K562 (cell line): ENCODE data around the gene XPOT. TPM values are rescaled to one million over a fixed set of nuclear protein-coding genes. Genes with fewer than 3 reads are reported as not detected.

Experiments used
- ATAC-seq: fragments of 200-7000 bp; cut with Tn5 transposase; 3 replicates; pipeline ENCODE4 v1.9.1; 2020; ENCODE audit warnings: moderate library complexity
- BruUV-seq: library from RNA; stranded (reverse); fragments of 400-500 nt; replicated peaks from 2 replicates; lab custom pipeline; 2021; lab: Mats Ljungman, UMichigan
- CTCF ChIA-PET: fragments of 300-600 bp; formaldehyde crosslinking; extraction: SDS; loops from one replicate; lab custom pipeline; 2021; ENCODE audit warnings: low intra/inter-chr PET ratio; lab: Yijun Ruan, JAX
- POLR2A ChIA-PET: fragments of 300-600, 350-650 bp; sonication (Branson Sonifier 250); formaldehyde crosslinking; extraction: SDS; loops from one replicate; lab custom pipeline; 2021; ENCODE audit warnings: antibody characterized with exemption, inconsistent platforms; lab: Yijun Ruan, JAX
- DNase-seq, 4 experiments: peaks; one replicate each; pipeline versions ENCODE4 v3.0.0 to v3.0.0-alpha.2; 2011 to 2018; ENCODE audit warnings: low spot score in 3 of 4, mixed read lengths in 3 of 4; ENCODE audit errors: extremely low read depth in 1 of 4
- FAIRE-seq: peaks from 2 replicates; lab custom pipeline; 2011; peaks lifted over from hg19 to GRCh38; lab: Jason Lieb, UNC
- H2AFZ ChIP-seq: 2 replicates; pipeline ENCODE4 v1.6.0; 2011; ENCODE audit warnings: low read depth, low read length, control low read depth, inconsistent platforms
- H3K27ac ChIP-seq: fragments of 200-600 bp; 3 replicates; pipeline ENCODE4 v1.8.0; 2011; ENCODE audit warnings: low read depth, mild to moderate bottlenecking, control low read depth, inconsistent platforms, low read length, moderate library complexity, mixed read lengths; ENCODE audit errors: extremely low read depth
- H3K27me3 ChIP-seq, 2 experiments: fragments of 300-600 bp in 1 of 2; 2 replicates in 1 of 2; 3 replicates in 1 of 2; pipeline versions ENCODE4 v1.6.0 to v1.8.0; 2011; ENCODE audit warnings: inconsistent platforms in 2 of 2, low read length in 2 of 2, mild to moderate bottlenecking in 1 of 2, mixed read lengths in 1 of 2, moderate library complexity in 1 of 2; ENCODE audit not compliant: control insufficient read depth in 2 of 2, insufficient read depth in 2 of 2
- H3K36me3 ChIP-seq: fragments of 300-600 bp; 3 replicates; pipeline ENCODE4 v1.8.0; 2011; ENCODE audit warnings: mild to moderate bottlenecking, low read length, inconsistent platforms; ENCODE audit not compliant: control insufficient read depth, insufficient read depth
- H3K4me1 ChIP-seq, 2 experiments: fragments of 200-600 bp in 1 of 2; replicated peaks in 1 of 2; 2 replicates in 1 of 2; 3 replicates in 1 of 2; pipeline versions ENCODE4 v1.5.1 to v1.8.0; 2011; ENCODE audit warnings: inconsistent platforms in 2 of 2, low read length in 2 of 2, mild to moderate bottlenecking in 1 of 2, mixed read lengths in 1 of 2, moderate library complexity in 1 of 2; ENCODE audit not compliant: control insufficient read depth in 2 of 2, insufficient read depth in 2 of 2
- H3K4me2 ChIP-seq: 2 replicates; pipeline ENCODE4 v1.6.1; 2011; ENCODE audit warnings: low read length, control low read depth, inconsistent platforms, mixed read lengths; ENCODE audit not compliant: insufficient read depth
- H3K4me3 ChIP-seq: fragments of 200-600 bp; sonication (generic), shearing (Covaris generic); 2 replicates; pipeline ENCODE4 v1.5.1; 2016; ENCODE audit warnings: control low read depth, inconsistent platforms
- H3K79me2 ChIP-seq: fragments of 200-600 bp; 3 replicates; pipeline ENCODE4 v1.8.0; 2011; ENCODE audit warnings: low read length, inconsistent platforms; ENCODE audit not compliant: control insufficient read depth, insufficient read depth
- H3K9ac ChIP-seq, 2 experiments: 2 replicates each; pipeline versions ENCODE4 v1.6.0 to v1.6.1; 2011; ENCODE audit warnings: low read depth in 2 of 2, low read length in 2 of 2, control low read depth in 1 of 2, inconsistent platforms in 1 of 2, mild to moderate bottlenecking in 1 of 2, mixed read lengths in 1 of 2; ENCODE audit not compliant: insufficient read depth in 1 of 2
- H3K9me1 ChIP-seq: one replicate; pipeline ENCODE4 v1.6.0; 2011; ENCODE audit warnings: inconsistent platforms, mild to moderate bottlenecking, low read length, moderate library complexity; ENCODE audit not compliant: control insufficient read depth, insufficient read depth
- H3K9me3 ChIP-seq: replicated peaks from 2 replicates; pipeline ENCODE4 v1.5.1; 2011; ENCODE audit warnings: low read depth, low read length, inconsistent platforms; ENCODE audit not compliant: control insufficient read depth, insufficient read depth
- H4K20me1 ChIP-seq: replicated peaks from 2 replicates; pipeline ENCODE4 v1.6.1; 2011; ENCODE audit warnings: low read length, inconsistent platforms, mixed read lengths; ENCODE audit not compliant: control insufficient read depth, insufficient read depth
- CBFA2T2 ChIP-seq: fragments of 450-650 bp; conservative IDR thresholded peaks from 2 replicates; pipeline ENCODE4 v1.6.1; 2017; ENCODE audit warnings: mild to moderate bottlenecking
- CREB5 ChIP-seq: fragments of 250-450 bp; sonication (Bioruptor Pico); IDR thresholded peaks from 2 replicates; pipeline ENCODE4 v1.5.0; 2020; ENCODE audit warnings: mild to moderate bottlenecking
- CREM ChIP-seq: IDR thresholded peaks from 2 replicates; pipeline ENCODE4 v1.6.1; 2014; ENCODE audit warnings: antibody characterized with exemption, low read depth
- E2F1 ChIP-seq: sonication (generic); formaldehyde crosslinking; IDR thresholded peaks from 2 replicates; pipeline ENCODE4 v1.8.1; 2023; ENCODE audit warnings: mild to moderate bottlenecking, missing genetic modification reagents, moderate library complexity
- EWSR1 ChIP-seq: fragments of 450-650 bp; IDR thresholded peaks from 2 replicates; pipeline ENCODE4 v1.6.1; 2018; ENCODE audit warnings: borderline replicate concordance, mild to moderate bottlenecking, low read depth, moderate library complexity; ENCODE audit not compliant: partially characterized antibody
- MIER1 ChIP-seq: fragments of 450-650 bp; IDR thresholded peaks from 2 replicates; pipeline ENCODE4 v1.6.1; 2016; ENCODE audit warnings: antibody characterized with exemption, mild to moderate bottlenecking, low read depth
- NFXL1 ChIP-seq: fragments of 450-650 bp; formaldehyde crosslinking; IDR thresholded peaks from 2 replicates; pipeline ENCODE4 v1.4.0; 2021; ENCODE audit warnings: mild to moderate bottlenecking
- POLR2AphosphoS2 ChIP-seq: IDR thresholded peaks from 2 replicates; pipeline ENCODE4 v1.6.1; 2012; ENCODE audit warnings: low read length, improper control_type of control experiment
- POLR2B ChIP-seq: fragments of 450-650 bp; IDR thresholded peaks from 2 replicates; pipeline ENCODE4 v1.6.1; 2018; ENCODE audit warnings: low read depth; ENCODE audit not compliant: partially characterized antibody
- UBTF ChIP-seq, 2 experiments: IDR thresholded peaks; 2 replicates each; pipeline ENCODE4 v1.6.1; 2012; ENCODE audit warnings: improper control_type of control experiment in 2 of 2, low read depth in 2 of 2, low read length in 2 of 2, borderline replicate concordance in 1 of 2
- ZNF239 ChIP-seq: fragments of 250-450 bp; sonication (Bioruptor Pico); IDR thresholded peaks from 2 replicates; pipeline ENCODE4 v1.4.0; 2020; ENCODE audit warnings: mild to moderate bottlenecking
- WGBS: fragments of 100-300 bp; shearing (Covaris generic); methylation state at CpG from one replicate; pipeline ENCODE4 v1.1.6; 2016; ENCODE audit warnings: low coverage, mixed read lengths; ENCODE audit not compliant: insufficient coverage; ENCODE audit errors: missing lambda C conversion rate; 5-methylcytosine and 5-hydroxymethylcytosine counted together
- in situ Hi-C: fragments of 300-500 bp; cut with MboI; formaldehyde crosslinking; loops from 4 replicates; pipeline ENCODE4 v1.15.0; 2018; ENCODE audit warnings: inconsistent platforms, mixed read lengths
- intact Hi-C: fragments of 100-400 bp; cut with micrococcal nuclease; formaldehyde crosslinking; loops from 2 replicates; pipeline ENCODE4 v1.14.2; 2022
- polyA plus RNA-seq, 8 experiments: library from polyadenylated mRNA; depleted of rRNA in 4 of 8; stranded (reverse) in 5 of 8; unstranded in 3 of 8; fragments of >200 nt; fragmentation: Nextera tagmentation in 2 of 8; fragmentation: Illumina TruSeq in 1 of 8; extraction: Ambion mirVana in 2 of 8; extraction: Trizol in 1 of 8; gene quantifications; 2 replicates each; pipeline versions ENCODE4 v1.2.1 to v1.2.3, GENCODE V29; 2011 to 2014; ENCODE audit warnings: inconsistent platforms in 1 of 8, missing spikeins in 1 of 8
- total RNA-seq, 7 experiments: library from RNA; depleted of rRNA in 6 of 7; stranded (reverse); fragments of >200 nt in 6 of 7; fragmentation: Illumina TruSeq in 2 of 7; extraction: Trizol in 2 of 7; gene quantifications; 2 replicates each; pipeline versions ENCODE4 v1.2.1 to v1.2.3, GENCODE V29; 2011 to 2021; ENCODE audit warnings: low replicate concordance in 1 of 7
- TF ChIP-seq, protein P1 (sequence below), 2 experiments: IDR thresholded peaks; 2 replicates each; pipeline ENCODE4 v1.6.1; 2011; ENCODE audit warnings: borderline replicate concordance in 1 of 2, control low read depth in 1 of 2, low read depth in 1 of 2, low read length in 1 of 2, mild to moderate bottlenecking in 1 of 2, mixed read lengths in 1 of 2, moderate library complexity in 1 of 2; ENCODE audit not compliant: insufficient read depth in 1 of 2, insufficient read length in 1 of 2, poor library complexity in 1 of 2, severe bottlenecking in 1 of 2; ENCODE audit errors: extremely low read depth in 1 of 2

The XPOT gene
- total and polyA plus RNA-seq, 9 of the 15 experiments (the other 6 are each of a cell fraction or from before 2014, with no cell fraction given), result 26.2 to 192 (median 102) TPM

DNA sequence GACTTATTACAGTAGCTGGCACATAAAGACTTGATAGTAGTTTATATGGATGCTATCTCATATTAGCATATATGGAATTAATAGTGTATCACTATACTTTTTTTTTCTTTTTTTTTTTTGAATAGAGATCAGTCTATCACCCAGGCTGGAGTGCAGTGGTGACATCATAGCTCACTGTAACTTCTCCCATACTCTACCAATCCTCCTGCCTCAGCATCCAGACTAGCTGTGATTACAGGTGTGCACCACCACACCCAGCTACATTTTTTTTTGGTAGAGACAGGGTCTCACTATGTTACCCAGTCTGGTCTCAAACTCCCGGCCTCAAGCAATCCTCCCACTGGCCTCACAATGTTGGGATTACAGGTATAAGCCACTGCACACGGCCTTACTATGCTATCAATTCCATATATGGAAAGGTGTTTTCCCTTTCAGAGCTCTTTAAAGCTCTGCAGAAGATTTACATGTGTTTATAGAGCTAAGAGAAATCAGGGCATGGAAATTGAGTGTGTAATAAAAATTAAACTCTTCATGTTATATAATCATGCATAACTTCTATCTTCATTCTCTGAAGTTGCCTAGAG, 46.0 kb downstream of the XPOT start (continued):
- TF ChIP-seq EWSR1 (no peak), POLR2B (peak; percentile 32)

GRCh38 chr12:64450711-64451486, 46.7 kb downstream of the XPOT start:
- 6% methylated on average over 8 of the region's 8 CpGs for WGBS
- peak in 2 of 4 experiments; percentile 21 to 58 for DNase-seq
- Histone ChIP-seq H3K27me3 (no peaks in the 10 kb centered on the region), H2AFZ (peak overlapping the region; percentile 93; the same call in 1 of the 2 replicates), H3K4me2 (peak overlapping the region; percentile 97), H3K4me1 (peaks cover 6 to 16% of the 10 kb centered on the region in 2 experiments), H3K9me3 (no peaks in the 10 kb centered on the region), H3K9ac (peak overlapping the region; percentile 82 to 90; a peak in 3 of 4 replicates), H3K9me1 (no peaks in the 10 kb centered on the region), H3K79me2 (peaks cover 57% of the 10 kb centered on the region), H4K20me1 (no peaks in the 10 kb centered on the region), H3K36me3 (peaks cover 49% of the 10 kb centered on the region), H3K27ac (peak overlapping the region; percentile 98), H3K4me3 (peak overlapping the region; percentile 88)
- FAIRE-seq, result peak; percentile 67
- in situ Hi-C loops (no loop called here), intact Hi-C loops (loop anchor here (5.0 kb wide), 2 partner anchors 44 to 156 kb away; no protein-coding TSS in a partner anchor)
- CTCF ChIA-PET, result no interaction called here
- no TSS peak for BruUV-seq
- POLR2A ChIA-PET, result interaction anchor here (0.6 to 2.4 kb wide), 11 partner anchors 9 to 245 kb away, joined by 3 to 10 read pairs (median 3); no protein-coding TSS in a partner anchor
- ATAC-seq, result peak; percentile 25
- TF ChIP-seq CBFA2T2 (no peak), E2F1 (CRISPR knock-in tag) (no peak), ZNF239 (CRISPR knock-in tag) (no peak), POLR2AphosphoS2 (peak; percentile 38), NFXL1 (CRISPR knock-in tag) (no peak), MIER1 (no peak), UBTF (IDR thresholded peaks at IDR 0.05; ENCODE audit: borderline replicate concordance in 1 of 2, low read depth in 2 of 2, low read length in 2 of 2) (0 out of 4 replicates have a peak, but pooled peaks of 1 of the 2 experiments have one; percentile 54), CREM (no peak), CREB5 (no peak)
- TF ChIP-seq, protein P1, sequence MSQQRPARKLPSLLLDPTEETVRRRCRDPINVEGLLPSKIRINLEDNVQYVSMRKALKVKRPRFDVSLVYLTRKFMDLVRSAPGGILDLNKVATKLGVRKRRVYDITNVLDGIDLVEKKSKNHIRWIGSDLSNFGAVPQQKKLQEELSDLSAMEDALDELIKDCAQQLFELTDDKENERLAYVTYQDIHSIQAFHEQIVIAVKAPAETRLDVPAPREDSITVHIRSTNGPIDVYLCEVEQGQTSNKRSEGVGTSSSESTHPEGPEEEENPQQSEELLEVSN (IDR thresholded peaks at IDR 0.05; ENCODE audit: borderline replicate concordance in 1 of 2, extremely low read depth in 1 of 2, insufficient read depth in 1 of 2, insufficient read length in 1 of 2, low read depth in 1 of 2, low read length in 1 of 2, poor library complexity in 1 of 2, severe bottlenecking in 1 of 2), result no peak
